ENCODE measurements around the gene LRRC47. TPM values are rescaled to one million over a fixed set of nuclear protein-coding genes. Genes with fewer than 3 reads are reported as not detected.

The LRRC47 gene
- total and polyA plus RNA-seq, 9 donors: 26.7 to 60.7 (median 47.6) TPM

DNA sequence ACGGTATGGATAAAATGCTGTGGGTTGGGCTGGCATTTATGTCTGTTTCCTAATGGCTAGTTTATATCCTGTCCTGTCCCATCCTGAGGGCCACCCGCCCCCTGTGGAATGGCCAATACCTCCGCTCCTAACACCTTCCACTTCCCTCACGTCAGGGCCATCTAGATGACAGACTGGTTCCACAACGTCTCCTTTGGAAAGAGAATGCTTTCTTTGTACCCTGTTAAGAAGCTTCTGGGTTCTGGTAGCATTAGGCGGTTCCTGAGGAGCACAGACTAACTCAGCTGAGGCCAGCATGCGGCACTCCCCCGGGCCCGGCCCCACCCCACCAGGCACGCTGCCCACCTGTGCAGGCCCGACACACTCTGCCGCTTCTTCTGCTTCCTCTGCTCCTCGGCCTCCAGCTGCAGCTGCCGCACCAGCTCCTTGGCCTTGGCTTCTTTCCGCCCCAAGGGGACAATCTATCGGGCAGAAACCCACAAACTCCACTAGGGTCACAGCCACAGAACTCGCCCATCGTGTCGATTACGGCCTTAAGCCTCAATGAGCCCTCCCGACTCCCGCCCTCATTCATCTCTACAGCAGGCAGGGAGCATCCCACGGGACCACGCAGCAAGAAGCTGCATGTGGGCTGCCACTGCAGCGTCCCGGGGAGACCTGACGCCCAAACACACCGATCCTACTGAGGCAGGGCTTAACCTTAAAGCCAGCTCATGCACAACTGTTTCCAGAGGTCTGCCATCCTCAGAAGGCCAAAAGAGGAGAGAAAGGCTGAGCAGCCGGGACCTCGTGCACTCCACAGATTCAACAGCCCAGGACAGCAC lies 12.4 kb downstream of the LRRC47 start:
- no peaks in the 10 kb centered on the region for H3K27me3 ChIP-seq
- no peaks in the 10 kb centered on the region for H3K9me3 ChIP-seq
- H3K27ac ChIP-seq: no peak overlapping the region
- WGBS, 3 donors: 74 to 79% (median 75%) methylated on average over 30 of the region's 30 CpGs
- H3K4me1 ChIP-seq (ENCODE audit: insufficient read depth): no peaks in the 10 kb centered on the region
- no peak overlapping the region for H3K4me3 ChIP-seq
- TF ChIP-seq, protein P1, sequence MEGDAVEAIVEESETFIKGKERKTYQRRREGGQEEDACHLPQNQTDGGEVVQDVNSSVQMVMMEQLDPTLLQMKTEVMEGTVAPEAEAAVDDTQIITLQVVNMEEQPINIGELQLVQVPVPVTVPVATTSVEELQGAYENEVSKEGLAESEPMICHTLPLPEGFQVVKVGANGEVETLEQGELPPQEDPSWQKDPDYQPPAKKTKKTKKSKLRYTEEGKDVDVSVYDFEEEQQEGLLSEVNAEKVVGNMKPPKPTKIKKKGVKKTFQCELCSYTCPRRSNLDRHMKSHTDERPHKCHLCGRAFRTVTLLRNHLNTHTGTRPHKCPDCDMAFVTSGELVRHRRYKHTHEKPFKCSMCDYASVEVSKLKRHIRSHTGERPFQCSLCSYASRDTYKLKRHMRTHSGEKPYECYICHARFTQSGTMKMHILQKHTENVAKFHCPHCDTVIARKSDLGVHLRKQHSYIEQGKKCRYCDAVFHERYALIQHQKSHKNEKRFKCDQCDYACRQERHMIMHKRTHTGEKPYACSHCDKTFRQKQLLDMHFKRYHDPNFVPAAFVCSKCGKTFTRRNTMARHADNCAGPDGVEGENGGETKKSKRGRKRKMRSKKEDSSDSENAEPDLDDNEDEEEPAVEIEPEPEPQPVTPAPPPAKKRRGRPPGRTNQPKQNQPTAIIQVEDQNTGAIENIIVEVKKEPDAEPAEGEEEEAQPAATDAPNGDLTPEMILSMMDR (IDR thresholded peaks at IDR 0.05): no peak
- H3K36me3 ChIP-seq: no peaks in the 10 kb centered on the region
- intact Hi-C loops (cut with DNase I): no loop called here
- peak in 1 of 5 donors; percentile 35 for DNase-seq

DNA sequence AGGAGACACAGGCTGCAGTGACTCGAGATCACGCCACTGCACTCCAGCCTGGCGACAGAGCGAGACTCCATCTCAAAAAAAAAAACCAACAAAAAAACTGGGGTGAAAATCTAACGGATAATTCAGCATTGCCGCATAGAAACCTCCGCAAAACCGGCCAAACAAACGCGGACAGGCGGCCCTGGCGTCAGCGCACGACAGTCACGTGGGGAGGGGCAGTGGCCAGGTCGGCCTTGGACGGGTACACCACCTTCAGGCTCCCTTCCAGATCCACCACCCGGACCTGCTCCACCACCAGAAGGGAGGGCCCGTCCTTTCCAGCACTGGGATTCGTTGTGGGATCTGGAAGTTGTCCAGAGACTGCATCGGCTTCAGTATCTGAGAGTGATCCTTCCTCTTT lies 15.4 kb downstream of the LRRC47 start:
- Histone ChIP-seq H3K4me3 (no peak overlapping the region), H3K9me3 (no peaks in the 10 kb centered on the region), H3K4me1 (ENCODE audit: insufficient read depth) (peaks cover 3% of the 10 kb centered on the region), H3K27ac (no peak overlapping the region), H3K36me3 (no peaks in the 10 kb centered on the region), H3K27me3 (no peaks in the 10 kb centered on the region)
- no peak for TF ChIP-seq POLR2A (IDR thresholded peaks at IDR 0.05)
- intact Hi-C loops (cut with DNase I): no loop called here
- 79 to 85% (median 81%) methylated on average over 21 of the region's 21 CpGs for WGBS, 3 donors
- DNase-seq: peak in 1 of 5 donors; percentile 34

DNA sequence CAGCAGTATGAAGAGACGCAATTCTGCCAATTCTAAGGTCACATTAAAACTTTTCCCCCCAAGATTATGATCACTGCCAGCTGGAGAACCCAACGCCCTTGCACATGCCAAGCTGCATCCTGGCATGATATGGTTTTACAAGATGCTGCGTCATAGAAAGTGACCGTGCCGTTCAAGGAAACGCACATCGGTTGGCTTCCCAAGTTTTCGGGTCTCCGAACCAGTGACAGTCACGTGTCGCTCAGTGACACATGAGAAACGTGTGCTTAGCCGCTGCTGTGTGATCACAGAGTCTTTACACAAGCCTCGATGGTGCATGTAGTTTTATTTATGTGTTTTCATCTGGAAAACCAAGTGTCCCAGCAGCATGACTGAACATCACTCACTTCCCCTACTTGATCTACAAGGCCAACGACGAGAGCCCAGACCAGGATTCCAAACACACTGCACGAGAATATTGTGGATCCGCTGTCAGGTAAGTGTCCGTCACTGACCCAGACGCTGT lies 16.3 kb downstream of the LRRC47 start:
- no peaks in the 10 kb centered on the region for H3K9me3 ChIP-seq
- no peaks in the 10 kb centered on the region for H3K27me3 ChIP-seq
- WGBS, 3 donors: 85 to 93% (median 85%) methylated on average over 20 of the region's 20 CpGs
- no peaks in the 10 kb centered on the region for H3K36me3 ChIP-seq
- H3K4me3 ChIP-seq: no peak overlapping the region
- DNase-seq: no peak
- no peak overlapping the region for H3K27ac ChIP-seq
- intact Hi-C loops (cut with DNase I): no loop called here
- no peak for TF ChIP-seq EP300 (IDR thresholded peaks at IDR 0.05)
- peaks cover 6% of the 10 kb centered on the region for H3K4me1 ChIP-seq (ENCODE audit: insufficient read depth)

DNA sequence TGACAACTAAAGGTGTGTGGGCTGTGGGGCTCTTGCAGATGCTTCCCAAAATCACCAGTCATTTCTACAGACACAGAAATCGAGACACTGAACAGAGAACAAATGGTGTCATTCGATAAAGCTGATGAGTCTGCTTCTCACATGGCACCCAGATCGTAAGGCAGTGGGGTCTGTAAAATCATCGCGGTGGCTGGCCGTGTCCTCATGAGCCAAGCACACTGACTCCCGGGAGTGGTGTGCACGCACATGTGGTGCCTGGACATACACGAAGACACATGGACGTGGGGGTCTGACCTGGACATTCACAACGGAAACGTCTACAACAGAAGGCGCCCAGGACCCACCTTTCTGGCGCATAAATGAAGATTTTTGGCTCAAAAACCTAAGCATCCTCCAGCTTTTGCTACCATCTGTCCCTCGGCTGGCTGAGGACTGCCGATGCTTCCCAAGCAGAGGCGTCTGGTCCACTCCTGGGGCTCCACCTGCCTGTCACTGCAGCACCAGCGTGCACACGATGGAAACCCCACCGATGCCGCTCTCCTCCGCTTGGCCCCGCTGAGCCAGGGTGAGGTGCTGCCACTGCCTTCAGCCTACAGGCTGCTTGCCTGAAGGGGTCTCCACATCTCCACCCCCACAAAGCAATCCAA lies 16.9 kb downstream of the LRRC47 start:
- no peak overlapping the region for H3K4me3 ChIP-seq
- WGBS, 3 donors: 82 to 87% (median 84%) methylated on average over 23 of the region's 23 CpGs
- H3K9me3 ChIP-seq: no peaks in the 10 kb centered on the region
- no peaks in the 10 kb centered on the region for H3K36me3 ChIP-seq
- no peaks in the 10 kb centered on the region for H3K27me3 ChIP-seq
- H3K4me1 ChIP-seq (ENCODE audit: insufficient read depth): peaks cover 6% of the 10 kb centered on the region
- TF ChIP-seq, protein P1 (IDR thresholded peaks at IDR 0.05): no peak
- TF ChIP-seq POLR2A (IDR thresholded peaks at IDR 0.05) (no peak), EP300 (IDR thresholded peaks at IDR 0.05) (no peak)
- intact Hi-C loops (cut with DNase I): no loop called here
- DNase-seq: peak in 1 of 5 donors; percentile 33
- H3K27ac ChIP-seq: no peak overlapping the region

DNA sequence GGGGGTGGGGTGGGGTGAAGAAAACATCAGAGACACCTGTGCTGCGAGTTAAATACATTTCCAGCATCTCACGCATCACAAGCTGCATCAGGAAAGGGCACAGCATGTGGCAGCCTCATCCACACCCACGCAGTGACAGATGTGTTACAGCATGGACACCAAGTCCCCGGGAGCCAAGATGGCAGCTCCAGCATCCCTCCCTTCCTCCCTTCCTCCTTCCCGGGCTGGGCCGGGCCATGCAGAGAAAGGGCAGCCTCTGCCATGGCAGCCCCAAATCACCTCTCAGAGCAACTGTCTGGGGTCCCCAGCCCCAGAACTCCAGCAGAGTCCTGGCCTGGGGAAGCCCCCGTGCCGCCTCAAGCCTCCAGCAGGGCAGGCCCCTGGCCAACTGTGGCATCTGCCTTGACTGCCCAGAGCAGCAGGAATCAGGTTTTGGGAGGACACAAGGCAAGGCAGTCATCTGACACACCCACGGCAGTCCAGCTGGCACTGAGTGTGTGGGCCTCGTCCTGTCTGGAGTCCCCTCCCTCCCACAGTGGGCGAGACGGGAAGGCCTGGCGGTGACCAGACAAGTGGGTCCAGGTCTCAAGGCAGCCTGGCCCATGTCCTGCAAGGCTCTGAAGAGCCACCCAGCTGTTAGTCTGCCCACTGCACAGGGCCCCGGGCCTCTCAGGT lies 17.6 kb downstream of the LRRC47 start:
- Histone ChIP-seq H3K4me1 (ENCODE audit: insufficient read depth) (peaks cover 6% of the 10 kb centered on the region), H3K9me3 (no peaks in the 10 kb centered on the region), H3K27me3 (no peaks in the 10 kb centered on the region), H3K4me3 (no peak overlapping the region), H3K27ac (no peak overlapping the region), H3K36me3 (no peaks in the 10 kb centered on the region)
- WGBS, 3 donors: 70 to 83% (median 73%) methylated on average over 14 of the region's 14 CpGs
- intact Hi-C loops (cut with DNase I): no loop called here
- peak in 1 of 5 donors; percentile 36 for DNase-seq
- no peak for TF ChIP-seq POLR2A (IDR thresholded peaks at IDR 0.05)
- TF ChIP-seq EP300 (IDR thresholded peaks at IDR 0.05): no peak
- TF ChIP-seq, protein P1 (IDR thresholded peaks at IDR 0.05): no peak
